GM19467 (cell line): ENCODE results near the gene FLRT1.

Experiments used
- ATAC-seq: cut with Tn5 transposase; IDR thresholded peaks from one replicate; pipeline ENCODE4 v1.9.1; 2021; ENCODE audit warnings: mild to moderate bottlenecking, moderate library complexity; ENCODE audit not compliant: unreplicated experiment

The FLRT1 gene

DNA sequence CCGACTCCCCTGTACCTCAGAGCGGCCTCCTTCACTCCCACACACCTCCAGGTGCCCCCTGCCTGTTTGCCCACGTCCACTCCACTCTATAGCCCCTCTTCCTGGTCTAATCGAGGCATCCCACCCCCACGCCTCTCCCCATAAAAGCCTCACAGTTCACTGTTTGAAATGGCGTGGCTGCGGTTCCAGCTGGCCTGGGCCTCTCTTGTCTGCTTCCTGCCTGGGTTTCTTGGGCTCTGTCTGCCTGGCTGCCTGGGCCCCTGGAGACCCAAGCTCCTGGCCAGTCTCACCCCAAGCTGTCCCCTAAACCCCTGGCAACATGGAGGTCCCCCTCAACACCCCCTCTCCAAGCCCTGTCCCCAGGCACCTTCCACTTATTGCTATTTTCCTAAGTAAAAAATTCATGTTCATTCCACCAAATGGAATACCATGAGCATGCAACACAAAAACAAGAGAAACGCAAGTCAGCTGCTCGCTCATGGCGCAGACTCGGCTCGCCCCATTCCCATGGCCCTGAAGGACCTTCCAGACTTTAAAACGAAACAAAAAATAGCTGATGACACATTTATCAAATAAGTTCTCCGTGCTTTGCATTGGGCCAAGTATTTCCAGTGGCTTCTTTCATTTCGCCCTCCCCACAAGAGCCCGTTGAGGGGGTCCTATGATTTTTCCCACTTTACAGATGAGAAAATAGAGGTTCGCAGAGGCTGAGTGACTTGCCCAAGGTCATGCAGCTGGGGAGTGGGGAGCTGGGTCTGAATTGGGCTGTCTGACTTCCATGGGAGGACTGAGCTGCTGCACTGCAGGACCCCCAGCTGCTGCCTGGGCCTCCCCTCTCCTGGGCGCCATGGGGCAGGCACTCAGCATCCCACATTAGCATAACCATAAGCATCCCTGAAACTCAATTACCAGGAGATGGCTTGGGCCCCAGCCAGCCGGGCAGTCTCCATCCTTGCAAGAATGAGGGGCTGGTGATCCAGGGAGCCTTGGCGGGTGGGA lies 11.7 kb upstream of the FLRT1 start:
- no peak for ATAC-seq

DNA sequence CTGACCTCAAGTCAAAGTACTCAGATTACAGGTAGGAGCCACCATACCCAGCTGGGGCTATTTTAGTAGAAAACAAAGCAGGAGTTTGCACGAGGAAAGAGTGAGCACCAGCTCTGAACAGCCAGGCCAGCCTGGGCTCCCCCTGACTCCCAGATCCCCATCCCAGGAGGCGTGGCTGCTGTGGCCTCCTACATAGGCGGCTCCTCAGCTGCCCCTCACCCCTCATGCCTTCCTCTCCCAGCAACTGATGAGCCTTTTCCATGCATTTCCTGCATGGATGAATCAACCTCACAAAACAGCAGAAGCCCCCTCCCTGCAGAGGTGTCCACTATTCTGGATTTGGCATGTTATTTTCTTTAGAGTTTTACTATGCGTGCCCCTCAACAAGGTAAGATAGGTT lies 10.5 kb upstream of the FLRT1 start:
- no peak for ATAC-seq

DNA sequence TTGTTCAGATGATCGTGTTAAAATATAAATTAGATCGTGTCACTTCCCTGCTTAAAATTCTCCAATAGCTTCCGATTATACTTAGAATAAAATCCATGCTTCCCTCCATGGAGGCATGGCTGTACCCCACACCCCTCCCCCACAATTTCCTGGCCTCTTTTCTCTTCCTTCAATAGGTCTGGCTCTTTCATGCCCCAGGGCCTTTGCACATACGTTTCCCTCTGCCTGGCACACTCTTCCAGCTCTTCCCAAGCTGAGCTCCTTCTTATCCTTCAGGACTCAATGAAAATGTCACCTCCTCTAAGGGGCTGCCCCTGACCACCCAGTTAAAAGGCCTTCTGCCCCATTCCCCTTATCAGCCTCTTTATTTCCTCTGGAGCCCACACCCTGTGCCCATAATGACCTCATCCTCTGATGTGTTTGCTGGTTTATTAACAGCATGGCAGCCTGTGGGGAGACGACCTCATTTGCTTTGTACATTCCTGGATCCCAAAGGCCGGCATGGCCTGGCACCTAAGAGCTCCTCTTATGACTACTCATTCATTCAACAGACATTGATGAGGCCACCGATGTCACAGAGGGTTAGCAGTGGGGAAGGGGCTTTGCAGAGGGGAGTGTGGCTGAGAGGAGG lies 9.0 kb upstream of the FLRT1 start:
- no peak for ATAC-seq

DNA sequence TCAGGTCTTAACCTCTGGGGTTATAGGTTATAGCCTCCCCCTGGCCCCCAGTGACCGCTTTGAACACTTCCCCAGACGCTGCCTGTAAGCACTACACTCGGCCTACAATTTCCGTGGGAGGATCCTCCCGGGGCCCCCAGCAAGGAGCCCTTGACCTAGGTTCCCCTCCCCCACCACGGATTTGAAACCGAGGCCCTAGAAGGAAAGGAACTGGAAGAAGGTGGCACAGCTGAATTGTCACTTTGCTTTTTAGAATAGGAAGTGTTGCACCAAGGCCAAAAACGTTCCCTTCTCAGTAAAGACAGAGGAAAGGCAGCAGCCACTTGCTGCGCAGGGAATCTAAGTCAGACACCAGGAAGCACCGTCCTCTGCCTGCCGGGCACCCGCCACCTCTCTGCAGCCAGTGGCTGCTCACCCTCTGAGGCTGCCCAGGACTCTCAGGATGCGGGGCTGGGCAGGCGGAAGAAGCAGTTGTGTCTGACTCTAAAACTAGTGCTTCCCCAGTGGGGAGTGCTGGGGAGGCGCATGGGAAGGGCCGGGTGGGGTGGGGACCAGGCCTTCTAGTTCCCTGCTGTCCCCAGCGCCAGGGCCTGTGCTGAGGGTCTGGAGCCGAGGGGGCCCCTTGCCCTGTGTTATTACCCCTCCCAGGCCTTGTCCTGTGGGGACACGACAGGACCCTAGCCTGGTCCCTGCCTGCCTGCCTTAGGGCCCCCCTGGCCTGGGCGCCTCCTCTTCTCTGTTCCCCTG lies 7.9 kb upstream of the FLRT1 start:
- no peak for ATAC-seq

DNA sequence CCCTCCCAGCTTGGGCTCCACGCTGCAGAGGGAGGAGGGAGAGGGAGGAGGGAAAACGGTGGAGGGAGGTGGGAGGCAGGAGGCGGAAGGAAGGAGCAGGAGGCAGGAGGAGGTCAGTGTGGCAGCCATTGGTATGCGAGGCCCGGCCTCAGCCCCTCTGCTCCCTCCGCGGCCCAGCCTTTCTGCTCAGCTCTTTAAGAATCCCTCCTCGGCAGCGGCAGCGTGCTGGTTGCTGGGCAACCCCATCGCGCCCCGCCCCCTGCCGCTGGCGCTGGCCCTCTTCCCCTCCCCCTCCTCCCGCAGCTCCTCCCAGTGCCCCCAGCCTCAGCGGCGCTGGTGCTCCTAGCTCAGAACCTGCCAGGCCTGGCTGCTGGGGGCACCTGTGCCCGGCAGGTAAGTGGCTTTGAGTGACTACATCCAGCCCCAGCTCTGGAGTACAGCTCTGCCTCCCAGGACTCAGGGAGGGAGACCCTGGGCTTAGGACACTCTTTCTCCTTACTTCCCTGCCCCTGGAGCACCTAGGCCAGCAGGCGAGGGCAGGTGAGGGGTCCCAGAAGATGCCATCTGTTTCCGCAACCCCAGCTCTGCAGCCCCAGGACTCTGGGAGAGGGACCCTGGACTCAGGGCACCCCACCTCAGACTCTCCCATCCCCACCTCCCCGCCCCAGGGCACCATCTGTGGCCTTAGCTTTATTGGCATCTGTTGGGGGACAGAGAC lies 7.2 kb upstream of the FLRT1 start:
- no peak for ATAC-seq

DNA sequence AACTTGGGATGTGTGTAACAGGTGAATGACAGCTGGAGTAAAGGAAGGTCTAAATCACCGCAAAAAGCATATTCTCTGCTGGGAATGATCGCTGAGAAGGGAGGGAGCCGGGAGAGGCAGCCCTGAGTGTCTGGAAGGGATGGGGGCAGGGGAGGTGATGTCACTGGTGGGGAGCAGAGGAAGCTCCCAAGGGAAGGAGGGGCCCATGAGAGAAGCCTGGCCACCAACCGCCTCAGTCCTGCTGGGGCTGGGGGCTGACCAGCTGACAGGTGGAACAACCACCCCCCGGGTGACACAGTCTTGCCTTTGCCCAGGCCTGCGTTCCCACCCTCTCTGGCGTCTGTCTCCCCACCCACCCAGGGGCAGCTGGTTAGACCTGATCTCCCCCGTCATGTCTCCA lies 6.0 kb upstream of the FLRT1 start:
- ATAC-seq, result no peak

DNA sequence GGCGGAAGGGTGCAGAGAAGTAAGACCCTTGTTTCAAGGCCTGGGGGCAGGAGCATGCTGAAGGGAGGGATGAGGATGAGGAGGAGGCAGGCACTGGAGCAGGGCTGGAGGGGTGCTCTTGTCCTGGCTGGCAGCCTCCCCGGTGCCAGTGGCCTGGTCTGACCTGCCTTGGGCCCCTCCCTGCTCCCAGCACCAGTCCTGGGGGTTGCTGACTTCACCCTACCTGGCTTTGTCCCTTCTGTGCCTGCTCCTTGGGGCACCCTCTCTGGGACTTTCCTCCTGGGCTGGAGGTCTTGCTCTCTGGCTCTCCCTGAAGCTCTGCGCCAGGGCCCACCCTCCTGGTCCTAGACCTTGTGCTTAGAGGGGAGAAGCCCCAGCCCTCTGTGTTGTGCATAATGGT lies 4.7 kb upstream of the FLRT1 start:
- no peak for ATAC-seq

DNA sequence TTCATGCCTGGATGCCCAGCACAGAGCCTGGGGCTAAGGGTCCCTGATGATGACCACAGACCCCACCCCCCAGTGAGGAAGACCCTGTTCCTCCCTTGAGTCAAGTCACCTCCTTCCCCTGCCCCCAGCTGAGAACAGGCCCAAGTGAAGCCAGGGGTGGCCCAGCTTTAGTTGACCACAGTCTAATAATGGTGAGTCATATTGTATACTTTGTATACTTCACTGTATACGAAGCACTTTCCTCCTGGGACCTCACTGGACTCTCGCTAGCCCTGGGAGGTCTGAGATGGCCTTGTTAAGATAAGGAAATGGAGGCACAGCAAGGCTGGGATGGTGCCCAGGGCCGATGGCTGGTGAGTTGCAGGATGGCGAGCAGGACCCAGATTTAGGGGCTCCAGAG lies 3.7 kb upstream of the FLRT1 start:
- ATAC-seq, result no peak

DNA sequence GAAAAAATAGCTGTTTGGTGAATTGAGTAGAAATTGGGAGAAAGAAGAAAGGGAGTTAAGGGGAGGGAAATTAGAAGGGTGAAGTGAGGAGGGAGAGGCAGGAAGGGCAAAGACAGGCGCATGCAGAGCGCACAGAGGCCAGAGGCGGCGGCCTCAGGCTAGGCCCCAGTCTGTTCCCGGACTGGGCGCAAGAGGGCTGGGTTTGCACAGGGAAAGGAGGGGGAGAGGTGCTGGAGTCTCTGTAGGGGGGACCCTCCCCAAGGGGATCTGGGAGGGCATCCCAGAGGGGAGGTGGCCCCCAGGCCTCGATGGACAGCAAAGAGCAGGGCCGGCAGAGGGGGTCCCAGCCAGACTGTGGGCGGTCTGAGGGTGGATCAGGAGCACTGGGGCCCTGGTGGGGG lies 1.3 kb upstream of the FLRT1 start:
- ATAC-seq, result no peak

DNA sequence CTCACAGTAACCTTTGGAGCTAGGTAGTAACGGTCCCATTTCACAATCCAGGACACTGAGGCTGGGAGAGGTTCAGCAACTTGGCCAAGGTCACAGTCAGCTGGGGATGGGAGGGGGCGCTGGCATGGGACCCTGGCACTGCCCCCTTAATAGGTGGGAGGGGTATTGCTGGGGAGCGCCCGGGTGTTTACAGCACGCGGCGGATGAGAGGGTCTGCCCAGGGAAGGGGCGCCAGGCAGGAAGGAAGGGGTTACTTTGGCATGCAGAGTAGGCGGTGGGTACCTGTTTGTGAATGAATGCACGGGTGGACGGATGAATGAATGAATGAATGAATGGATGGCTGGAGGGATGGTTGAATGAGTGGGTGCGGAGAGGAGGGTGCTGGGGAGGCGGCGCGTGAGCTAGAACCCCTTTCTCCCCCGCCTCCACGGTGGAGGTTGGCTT lies 628 bp upstream of the FLRT1 start:
- ATAC-seq, result no peak

DNA sequence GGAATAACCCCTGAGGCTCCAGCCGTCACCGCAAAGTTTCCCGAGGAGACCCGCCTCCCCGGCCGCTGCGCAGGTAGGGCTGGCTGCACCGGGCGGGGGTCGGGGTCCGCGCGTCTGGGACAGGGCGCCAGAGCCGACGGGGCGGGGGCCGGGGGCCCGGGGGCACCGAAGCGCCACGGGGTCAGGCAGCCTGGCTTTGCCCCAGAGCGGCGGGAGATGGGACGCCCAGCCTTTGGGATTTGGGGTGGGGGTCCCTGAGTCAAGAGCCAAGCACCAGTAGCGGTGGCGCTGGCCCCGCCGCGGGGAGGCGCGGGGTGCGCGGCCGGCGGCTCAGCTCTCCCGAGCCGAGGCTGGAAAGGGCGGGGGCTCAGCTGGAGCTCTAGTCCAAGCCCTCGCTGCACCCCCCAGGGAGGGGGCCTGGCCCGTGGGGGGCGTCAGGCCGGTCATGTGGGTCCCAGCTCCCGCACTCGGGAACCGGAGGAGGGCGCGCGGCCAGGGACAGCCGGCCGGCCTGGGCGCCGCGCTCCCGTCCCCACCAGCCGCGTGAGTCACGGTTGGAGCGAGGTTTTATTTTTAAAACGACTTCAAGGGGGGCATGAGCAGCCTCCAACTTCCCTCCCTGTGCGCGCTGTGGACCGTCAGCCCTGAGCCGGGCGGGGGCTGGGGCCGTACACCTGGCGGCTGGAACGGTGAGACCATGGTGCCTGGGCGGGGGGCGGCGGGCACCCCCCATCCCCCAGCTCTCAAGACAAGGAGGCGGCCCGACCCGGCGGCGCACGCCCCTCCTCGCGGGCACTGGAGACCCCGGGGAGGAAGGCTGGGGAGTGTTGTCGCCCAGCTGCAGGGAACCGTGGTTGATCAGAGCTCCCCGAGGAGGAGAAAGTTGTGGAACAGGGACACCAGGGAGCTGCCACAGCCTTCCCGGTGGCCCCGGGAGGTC lies 626 bp downstream of the FLRT1 start:
- no peak for ATAC-seq

DNA sequence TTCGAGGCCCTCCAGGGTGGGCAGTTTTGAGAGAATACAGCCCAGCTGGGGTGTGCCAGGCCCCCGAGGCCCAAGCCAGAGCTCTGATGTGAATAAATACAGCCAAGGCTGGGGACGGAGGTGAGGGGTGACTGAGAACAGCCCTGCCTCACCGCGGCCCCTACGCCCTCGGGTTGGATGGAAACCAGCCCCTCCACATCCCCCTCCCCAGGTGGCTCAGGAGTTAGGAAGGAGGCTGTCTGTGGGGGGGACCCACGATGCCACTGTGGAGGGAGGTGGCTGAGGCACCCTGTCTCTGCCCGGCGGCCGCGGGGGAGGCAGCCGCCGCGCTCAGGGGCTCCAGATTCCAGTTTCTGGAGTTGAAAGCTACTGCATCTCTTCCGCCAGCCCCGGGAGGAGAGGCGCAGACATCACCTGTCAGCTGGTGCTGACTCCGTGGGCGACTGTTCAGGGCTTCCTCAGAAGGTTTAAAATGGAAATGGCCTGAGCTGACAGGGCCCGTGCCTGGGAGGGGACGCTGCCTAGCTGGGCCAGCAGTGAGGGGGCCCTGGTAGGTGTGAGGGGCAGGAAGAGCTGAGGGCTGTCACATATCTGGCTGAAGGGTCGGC lies 1.4 kb downstream of the FLRT1 start:
- ATAC-seq, result no peak

DNA sequence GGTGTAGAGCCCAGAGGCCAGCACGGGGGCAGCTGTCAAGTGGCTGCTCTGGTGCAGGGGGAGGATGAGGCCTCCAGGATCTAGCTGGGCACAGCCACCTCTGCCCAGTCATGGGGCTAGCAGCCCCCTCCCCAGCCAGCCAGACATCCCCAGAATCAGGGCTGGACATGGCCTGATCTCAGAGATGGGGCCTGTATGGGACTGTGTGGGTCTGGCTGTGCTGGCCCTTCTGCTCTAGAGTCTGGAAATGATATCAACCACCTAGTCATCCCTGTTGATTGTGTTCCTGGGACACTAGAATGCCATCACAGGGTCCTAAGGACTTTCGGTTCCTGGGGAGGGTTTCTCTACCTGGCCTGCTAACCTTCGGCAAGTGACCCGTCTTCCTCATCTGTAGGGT lies 2.8 kb downstream of the FLRT1 start:
- ATAC-seq, result no peak

DNA sequence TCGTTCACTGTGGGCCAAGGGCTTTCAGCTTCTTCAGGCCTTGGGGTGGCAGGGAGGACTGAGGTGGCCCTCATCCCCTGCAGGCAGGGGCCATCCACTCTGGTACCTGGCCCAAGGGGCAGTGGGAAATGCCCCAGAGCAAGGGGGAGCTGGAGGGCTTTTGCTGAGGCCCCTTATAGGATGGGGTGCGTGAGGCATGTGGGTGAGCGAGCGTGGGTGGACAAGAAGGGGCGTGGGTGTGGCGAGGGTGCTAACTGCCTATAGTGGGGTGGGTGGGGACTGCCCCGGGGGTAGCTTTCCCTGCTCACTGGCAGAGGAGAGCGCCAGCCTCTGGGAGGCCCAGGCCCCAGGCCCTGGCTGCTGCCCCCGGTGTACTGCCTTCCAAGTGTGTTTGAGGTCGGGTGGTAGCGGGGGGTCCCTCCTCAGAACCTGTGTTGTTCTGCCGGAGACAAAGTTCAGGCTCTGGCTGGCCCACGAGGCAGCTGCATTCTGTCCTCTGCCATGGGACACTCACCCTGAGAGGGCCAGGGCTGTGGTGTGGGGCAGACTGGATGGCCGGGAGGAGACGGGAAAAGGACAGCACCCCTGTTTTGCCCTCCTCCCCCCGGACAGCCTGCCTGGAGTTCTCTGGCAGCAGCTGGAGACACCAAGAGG lies 3.4 kb downstream of the FLRT1 start:
- ATAC-seq, result no peak

DNA sequence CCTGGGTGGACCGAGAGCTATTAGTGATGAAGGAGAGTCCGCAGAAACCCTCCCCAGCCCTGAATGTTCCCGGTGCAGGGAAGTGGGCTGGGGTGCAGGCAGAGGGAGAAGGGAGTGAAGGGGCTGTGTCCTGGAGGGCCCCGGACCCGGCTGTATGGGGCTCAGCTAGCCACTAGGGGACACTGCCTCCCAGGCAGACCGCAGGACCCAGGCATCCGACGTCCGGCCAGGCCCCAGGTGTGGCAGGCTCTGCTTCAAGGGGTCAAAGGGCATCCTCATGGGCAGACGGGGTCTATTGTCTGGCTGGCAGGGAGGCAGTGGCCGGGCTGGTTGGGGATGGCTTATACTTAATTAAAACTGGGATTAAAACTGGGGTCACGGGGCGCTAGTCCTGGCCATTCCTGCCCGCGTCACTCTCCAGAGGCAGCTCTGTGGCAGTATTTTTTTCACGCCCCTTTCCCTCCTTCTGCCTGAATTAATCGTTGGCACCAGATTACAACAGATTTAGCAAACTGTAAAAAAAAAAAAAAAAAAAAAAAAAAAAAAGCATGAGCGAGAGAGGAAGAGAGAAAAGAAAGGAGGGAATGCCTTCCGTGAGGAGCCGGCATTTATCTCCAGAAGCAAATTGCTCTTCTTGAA lies 5.1 kb downstream of the FLRT1 start:
- no peak for ATAC-seq

DNA sequence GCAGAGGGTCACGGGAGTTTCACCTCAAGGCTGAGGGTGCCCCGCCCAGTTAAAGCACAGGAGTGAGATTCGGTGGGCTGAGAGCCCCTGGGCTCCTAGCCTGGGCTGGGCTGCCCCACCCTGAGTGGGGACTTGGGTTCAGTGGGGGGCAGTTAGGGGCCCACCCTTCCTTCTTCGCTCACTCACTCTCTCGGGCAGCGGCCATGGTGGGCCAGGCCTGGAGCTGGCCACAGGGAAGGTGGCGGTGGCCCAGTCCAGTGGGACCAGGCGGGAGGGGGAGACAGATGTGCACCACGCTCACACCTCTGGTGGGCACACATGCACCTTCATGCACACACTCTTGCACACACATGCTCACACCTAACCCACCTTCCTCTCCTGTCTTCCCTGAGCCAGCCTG lies 6.1 kb downstream of the FLRT1 start:
- ATAC-seq, result no peak

DNA sequence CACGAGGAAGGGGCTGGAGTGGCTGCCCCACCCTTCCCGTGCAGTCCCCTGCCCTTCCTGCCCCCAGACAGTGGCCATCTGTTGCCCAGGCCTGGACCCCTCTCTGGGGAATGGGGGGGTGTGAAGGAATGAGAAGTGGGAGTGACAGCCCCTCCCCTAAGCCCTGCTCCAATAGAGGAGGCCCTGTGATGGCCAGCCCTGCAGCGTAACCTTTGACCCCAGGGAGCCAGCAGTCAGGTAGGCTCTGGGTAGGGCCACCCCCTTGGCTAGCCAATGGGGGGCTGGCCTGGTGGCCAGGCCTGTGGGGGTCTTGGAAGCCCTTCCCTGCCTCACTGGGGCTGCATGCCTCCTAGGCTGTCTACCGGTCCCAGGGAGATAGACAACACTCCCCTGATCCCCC lies 6.6 kb downstream of the FLRT1 start:
- ATAC-seq, result no peak

DNA sequence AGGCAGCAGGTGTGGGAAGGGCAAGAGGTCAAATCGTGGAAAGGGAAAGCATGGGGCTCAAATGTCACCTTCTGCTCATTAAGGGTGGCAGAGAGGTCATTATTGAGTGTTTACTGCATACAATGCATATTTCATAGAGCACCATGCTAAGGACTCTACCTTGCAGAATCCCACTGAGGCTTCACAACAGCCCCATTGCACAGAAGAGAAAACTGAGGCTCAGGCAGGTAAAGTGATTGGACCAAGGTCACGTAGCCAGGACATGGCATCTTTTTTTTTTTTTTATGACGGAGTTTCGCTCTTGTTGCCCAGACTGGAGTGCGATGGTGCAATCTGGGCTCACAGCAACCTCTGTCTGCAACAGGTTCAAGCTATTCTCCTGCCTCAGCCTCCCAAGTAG lies 7.8 kb downstream of the FLRT1 start:
- no peak for ATAC-seq
